HepG2 (cell line): ENCODE measurements around the gene ALK.

Experiments
- ARID2 ChIP-seq: sonication (generic); formaldehyde crosslinking; IDR thresholded peaks from 2 replicates; pipeline ENCODE4 v1.8.1; 2022; ENCODE audit warnings: mild to moderate bottlenecking, missing genetic modification reagents, borderline replicate concordance
- CEBPB ChIP-seq: IDR thresholded peaks from 2 replicates; pipeline ENCODE4 v1.6.1; 2011; ENCODE audit warnings: low read depth, low read length, improper control_type of control experiment, borderline replicate concordance
- CTCF ChIP-seq: sonication (generic); formaldehyde crosslinking; IDR thresholded peaks from 2 replicates; pipeline ENCODE4 v1.5.0; 2020; ENCODE audit warnings: mild to moderate bottlenecking, missing genetic modification reagents, moderate library complexity
- ONECUT2 ChIP-seq: sonication (generic); formaldehyde crosslinking; IDR thresholded peaks from 2 replicates; pipeline ENCODE4 v1.4.0; 2020; ENCODE audit warnings: missing genetic modification reagents
- ZKSCAN5 ChIP-seq: sonication (generic); formaldehyde crosslinking; IDR thresholded peaks from 2 replicates; pipeline ENCODE4 v1.5.1; 2020; ENCODE audit warnings: mild to moderate bottlenecking, missing genetic modification reagents
- ZNF335 ChIP-seq: sonication (generic); formaldehyde crosslinking; IDR thresholded peaks from 2 replicates; pipeline ENCODE4 v1.4.0; 2020; ENCODE audit warnings: missing genetic modification reagents

- no peak for TF ChIP-seq ZNF335
- no peak for TF ChIP-seq ONECUT2 (CRISPR knock-in tag)
- no peak for TF ChIP-seq ZKSCAN5
- no peak for TF ChIP-seq CEBPB
- TF ChIP-seq ARID2 (CRISPR knock-in tag): no peak
- no peak for TF ChIP-seq CTCF
These were observed 223.7 kb downstream of the ALK start for GRCh38 chr2:29697715-29698114.
